Activated CD4-positive, alpha-beta T cell treated with anti-CD3 and anti-CD28 coated beads, Interleukin-2, amount 50 U/mL, for 4 hours (primary cell): ENCODE measurements around the gene LMNTD2.

Experiments used
- DNase-seq, 2 experiments: peaks; one replicate each; pipeline ENCODE4 v3.0.0-alpha.2; 2020

The LMNTD2 gene

GRCh38 chr11:508956-509355 lies 51.6 kb downstream of the LMNTD2 start:
- no peak for DNase-seq

DNA sequence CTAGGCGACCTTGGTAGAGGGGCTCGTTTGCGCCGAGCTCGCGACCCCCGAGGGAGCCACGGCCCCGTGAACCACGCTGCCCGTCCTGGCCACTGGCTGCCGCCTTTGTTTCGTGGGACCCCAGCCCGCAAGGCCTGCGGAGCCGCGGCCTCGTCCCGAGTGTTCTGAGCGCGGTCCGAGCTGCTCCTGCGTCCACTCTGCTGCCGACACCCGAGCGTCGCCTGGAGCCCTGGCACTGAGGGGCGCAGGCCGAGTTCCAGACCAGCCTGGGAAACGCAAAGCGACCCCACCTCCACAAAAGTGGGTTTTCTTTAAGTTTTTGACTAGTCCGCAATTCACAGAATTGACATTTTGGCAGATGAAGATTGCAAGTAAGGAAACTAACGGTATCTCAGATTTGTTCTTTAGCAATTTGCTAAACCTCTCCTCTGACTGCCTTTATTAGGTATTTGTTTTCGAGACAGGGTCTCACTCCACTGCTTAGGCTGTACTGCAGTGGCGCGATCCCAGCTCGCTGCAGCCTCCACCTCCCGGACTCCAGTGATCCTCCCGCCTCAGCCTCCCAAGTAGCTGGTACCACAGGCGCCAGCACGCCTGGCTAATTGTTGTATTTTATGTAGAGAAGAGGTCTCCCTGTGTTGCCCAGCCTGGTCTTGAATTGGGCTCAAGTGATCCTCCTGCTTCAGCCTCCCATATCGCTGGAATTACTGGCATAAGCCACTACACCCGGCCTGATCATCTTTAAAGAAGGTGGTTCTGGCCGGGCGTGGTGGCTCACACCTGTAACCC lies 52.6 kb downstream of the LMNTD2 start:
- DNase-seq, result no peak

DNA sequence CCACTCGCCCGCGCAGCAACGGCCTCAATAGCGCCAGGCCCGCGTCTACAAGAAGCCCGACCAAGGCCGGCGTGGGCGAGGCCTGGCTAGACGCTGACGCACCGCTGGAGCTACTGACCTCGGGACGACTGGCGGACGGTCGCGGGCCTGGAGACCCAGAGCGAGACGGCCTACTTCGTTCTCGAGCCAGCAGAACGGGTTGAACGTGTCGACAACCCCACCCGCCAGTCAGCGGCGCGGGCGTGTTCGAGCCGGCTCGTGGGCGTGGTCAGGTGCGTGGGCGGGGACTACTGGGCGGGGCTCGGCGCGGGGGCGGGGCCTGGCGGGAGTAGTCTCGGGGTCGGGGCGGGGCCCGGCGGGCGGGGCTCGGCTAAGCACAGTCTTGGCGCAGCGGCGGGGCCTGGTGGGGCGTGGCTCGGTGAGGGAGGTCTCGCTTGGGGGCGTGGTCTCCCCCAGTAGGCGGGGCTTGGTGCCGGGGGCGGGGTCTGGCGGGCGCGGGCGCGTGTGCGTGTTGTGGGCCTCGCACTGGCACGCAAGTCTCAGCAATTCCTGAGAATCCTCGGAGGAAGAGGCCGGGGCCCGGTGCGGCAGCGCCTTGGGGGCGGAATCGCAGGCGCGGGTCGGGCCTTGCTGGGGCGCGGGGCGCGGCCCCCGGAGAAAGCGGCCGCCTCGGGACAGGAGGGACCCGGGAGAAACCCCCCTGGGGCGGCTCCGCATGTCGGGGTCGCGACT lies 53.4 kb downstream of the LMNTD2 start, which contains the start of gene RNH1:
RNH1 (minus strand) TSS at position 248 of the 732 bp plus-strand sequence. CDS start 5,080 bp downstream, outside the sequence.
- peak; percentile 99 to 100 for DNase-seq

- DNase-seq, result peak; percentile 96
Observed at GRCh38 chr11:506238-506994, 54.1 kb downstream of the LMNTD2 start.

- no peak for DNase-seq
Observed at GRCh38 chr11:504994-505344, 55.6 kb downstream of the LMNTD2 start.
